Measurements from ENCODE around the gene RNF208. TPM values are rescaled to one million over a fixed set of nuclear protein-coding genes. Genes with fewer than 3 reads are reported as not detected.

RNF208 gene
- total and polyA plus RNA-seq, 2 donors (not counting 3 experiments of a cell fraction or from before 2014, with no cell fraction given) = 1.3 to 4.8 TPM

GRCh38 chr9:137180491-137180890, 41.5 kb downstream of the RNF208 start:
- POLR2A ChIA-PET = no interaction called here
- Histone ChIP-seq H3K4me1 (ENCODE audit: control insufficient read depth, extremely low read depth, insufficient read depth, low read length) (peaks cover 6% of the 10 kb centered on the region), H3K4me3 (replicated peaks in 1 of 3; ENCODE audit: insufficient read depth in 1 of 3, low read depth in 1 of 3, low read length in 3 of 3) (no peak overlapping the region), H2AFZ (ENCODE audit: low read depth, low read length) (no peak overlapping the region), H3K9me3 (replicated peaks; ENCODE audit: control insufficient read depth, insufficient read depth, low read length) (no peaks in the 10 kb centered on the region), H3K27me3 (ENCODE audit: control insufficient read depth in 2 of 2, insufficient read depth in 2 of 2, low read length in 2 of 2) (no peaks in the 10 kb centered on the region), H3K79me2 (ENCODE audit: control insufficient read depth, insufficient read depth, low read length) (no peaks in the 10 kb centered on the region), H4K20me1 (replicated peaks; ENCODE audit: control insufficient read depth, extremely low read depth, insufficient read depth, low read length) (no peaks in the 10 kb centered on the region), H3K36me3 (ENCODE audit: control insufficient read depth in 2 of 2, extremely low read depth in 1 of 2, insufficient read depth in 2 of 2, low read length in 2 of 2) (peaks cover 0 to 48% of the 10 kb centered on the region in 2 experiments), H3K9ac (replicated peaks; ENCODE audit: extremely low read depth, insufficient read depth, low read length) (no peak overlapping the region), H3K27ac (ENCODE audit: insufficient read depth, low read depth, low read length) (no peak overlapping the region), H3K4me2 (ENCODE audit: insufficient read depth, low read length) (no peak overlapping the region), H3K9me1 (replicated peaks; ENCODE audit: control insufficient read depth, extremely low read depth, insufficient read depth, low read length) (no peaks in the 10 kb centered on the region)
- FAIRE-seq (no peak), DNase-seq (ENCODE audit: low read depth, low spot score) (no peak)
- dilution Hi-C loops (cut with MboI; ENCODE audit: extremely low pct_ligation_motif_present, low sequenced_read_pairs) (no loop called here), intact Hi-C loops (cut with micrococcal nuclease) (no loop called here)
- CTCF ChIA-PET = interaction anchor here (1.4 kb wide), 1 partner anchor 56 kb away, joined by 5 read pairs; no protein-coding TSS in a partner anchor
- TF ChIP-seq MAX (IDR thresholded peaks at IDR 0.05; ENCODE audit: insufficient read depth, insufficient read length) (no peak), CTCF (IDR thresholded peaks at IDR 0.05; ENCODE audit: extremely low read depth in 1 of 2, insufficient read depth in 1 of 2, low read depth in 1 of 2, low read length in 2 of 2) (no peak), FOS (IDR thresholded peaks at IDR 0.05; ENCODE audit: borderline replicate concordance, insufficient read depth, low read length) (no peak), EZH2 (IDR thresholded peaks at IDR 0.05; ENCODE audit: borderline replicate concordance, low read depth, low read length, severe bottlenecking) (no peak), JUN (IDR thresholded peaks at IDR 0.05; ENCODE audit: borderline replicate concordance, insufficient read depth, insufficient read length, low read depth) (no peak), POLR2AphosphoS5 (IDR thresholded peaks at IDR 0.05; ENCODE audit: insufficient read depth, low read depth, low read length) (no peak), GATA2 (IDR thresholded peaks at IDR 0.05; ENCODE audit: insufficient read depth, insufficient read length, low read depth, low read length) (no peak), POLR2A (IDR thresholded peaks at IDR 0.05; ENCODE audit: low read depth, low read length) (no peak), MYC (IDR thresholded peaks at IDR 0.05; ENCODE audit: low read depth, low read length) (no peak)
- no TSS peak for BruUV-seq (replicated peaks)

Measured in endothelial cell of umbilical vein (primary cell).